Right cardiac atrium (tissue), 5 donors: ENCODE measurements around the gene WNT7B. TPM values are rescaled to one million over a fixed set of nuclear protein-coding genes. Genes with fewer than 3 reads are reported as not detected.

Experiments used
- ATAC-seq, 2 donors: fragments of 200-7000 bp; cut with Tn5 transposase; one replicate each; pipeline versions ENCODE4 v1.8.0 to v1.9.1; 2020; ENCODE audit warnings: moderate library complexity in 2 of 2, mild to moderate bottlenecking in 1 of 2
- DNase-seq, 3 donors: peaks; one replicate each; pipeline ENCODE4 v3.0.0-alpha.2; 2020
- H3K27ac ChIP-seq: one replicate; pipeline ENCODE4 v1.5.1; 2013; ENCODE audit warnings: mild to moderate bottlenecking, low read length, control low read depth, moderate library complexity
- H3K27me3 ChIP-seq: one replicate; pipeline ENCODE4 v1.6.1; 2013; ENCODE audit not compliant: control insufficient read depth, insufficient read depth
- H3K4me1 ChIP-seq: one replicate; pipeline ENCODE4 v1.6.1; 2013; ENCODE audit warnings: low read length; ENCODE audit not compliant: control insufficient read depth, insufficient read depth
- H3K4me3 ChIP-seq: one replicate; pipeline ENCODE4 v1.5.1; 2013; ENCODE audit warnings: low read length, control low read depth
- H3K9me3 ChIP-seq: one replicate; pipeline ENCODE4 v1.6.1; 2013; ENCODE audit warnings: low read length; ENCODE audit not compliant: control insufficient read depth
- WGBS: extraction: QIAGEN DNeasy Blood & Tissue Kit; methylation state at CpG from one replicate; pipeline ENCODE4 v1.1.7; 2013; 5-methylcytosine and 5-hydroxymethylcytosine counted together
- intact Hi-C, 4 donors: fragments of 100-400 bp; cut with DNase I; formaldehyde crosslinking; loops; one replicate each; pipeline versions ENCODE4 v1.11.0 to v1.14.0; 2022 to 2023
- polyA plus RNA-seq: library from polyadenylated mRNA; stranded (reverse); fragments of 200-250 nt; gene quantifications from one replicate; pipeline ENCODE4 v1.2.3, GENCODE V29; 2013
- total RNA-seq, 4 donors: library from RNA; stranded (reverse); fragmentation: NEBNext Ultra II Directional; extraction: Animal tissue kit (Norgen Biotek cat#: 25700); gene quantifications; one replicate each; pipeline ENCODE4 v1.2.1, GENCODE V29; 2021
- donor health status: healthy with polysubstance abuse.
- donor health status: DM: no; HTN: yes; CAD: no.
- donor health status: DM: no; HTN: no; CAD: no.
- donor health status: DM: no; HTN: yes; CAD: no; lungs with severe emphysema.
- donor health status: DM: yes; HTN: yes; CAD: no.

The WNT7B gene
- total and polyA plus RNA-seq, 5 donors: not detected

- 38% methylated on average over 27 of the region's 27 CpGs for WGBS
- no peak overlapping the region for H3K4me3 ChIP-seq
- no peaks in the 10 kb centered on the region for H3K27me3 ChIP-seq
- DNase-seq: peak; percentile 83 to 96 (median 93)
- no peaks in the 10 kb centered on the region for H3K9me3 ChIP-seq
- peak; percentile 32 to 46 for ATAC-seq
- H3K4me1 ChIP-seq: peaks cover 10% of the 10 kb centered on the region
- no peak overlapping the region for H3K27ac ChIP-seq
- intact Hi-C loops: loop anchor here in 3 of 4 donors (2.0 to 10.0 kb wide), 5 partner anchors 122 to 320 kb away; partner anchors contain the start of gene GTSE1 (in 1 of the 3)
Measured at GRCh38 chr22:45994491-45995404, 17.8 kb upstream of the WNT7B start.

GRCh38 chr22:45993841-45994240 is 16.9 kb upstream of the WNT7B start:
- WGBS: 76% methylated on average over 2 of the region's 2 CpGs
- DNase-seq: no peak

GRCh38 chr22:45993143-45993692 is 16.3 kb upstream of the WNT7B start:
- intact Hi-C loops: loop anchor here in 2 of 4 donors (5.0 to 10.0 kb wide), 2 partner anchors 319 to 322 kb away; no protein-coding TSS in a partner anchor

More at GRCh38 chr22:45993841-45994240, 16.9 kb upstream of the WNT7B start:
- Histone ChIP-seq H3K9me3 (no peaks in the 10 kb centered on the region), H3K4me1 (peaks cover 10% of the 10 kb centered on the region), H3K27me3 (no peaks in the 10 kb centered on the region), H3K4me3 (no peak overlapping the region), H3K27ac (no peak overlapping the region)
- intact Hi-C loops: loop anchor here in 2 of 4 donors (2.0 to 10.0 kb wide), 3 partner anchors 123 to 321 kb away; no protein-coding TSS in a partner anchor
- no peak for ATAC-seq

GRCh38 chr22:45992737-45993136 is 15.8 kb upstream of the WNT7B start:
- ATAC-seq (no peak), DNase-seq (peak in 1 of 3 donors; percentile 23)
- WGBS: 89% methylated on average over 3 of the region's 3 CpGs
- H3K4me1 ChIP-seq: peaks cover 6% of the 10 kb centered on the region
- H3K4me3 ChIP-seq: no peak overlapping the region
- H3K27me3 ChIP-seq: no peaks in the 10 kb centered on the region
- H3K9me3 ChIP-seq: no peaks in the 10 kb centered on the region
- intact Hi-C loops: loop anchor here in 2 of 4 donors (5.0 to 10.0 kb wide), 2 partner anchors 320 to 322 kb away; no protein-coding TSS in a partner anchor
- no peak overlapping the region for H3K27ac ChIP-seq

More at GRCh38 chr22:45993143-45993692, 16.3 kb upstream of the WNT7B start:
- ATAC-seq: no peak
- H3K27me3 ChIP-seq: no peaks in the 10 kb centered on the region
- H3K9me3 ChIP-seq: no peaks in the 10 kb centered on the region
- peaks cover 7% of the 10 kb centered on the region for H3K4me1 ChIP-seq
- H3K27ac ChIP-seq: no peak overlapping the region
- H3K4me3 ChIP-seq: no peak overlapping the region
- 94% methylated on average over 5 of the region's 5 CpGs for WGBS
- peak in 2 of 3 donors; percentile 4 to 17 for DNase-seq

GRCh38 chr22:45991098-45991497 is 14.1 kb upstream of the WNT7B start:
- Histone ChIP-seq H3K4me3 (no peak overlapping the region), H3K27me3 (no peaks in the 10 kb centered on the region), H3K4me1 (no peaks in the 10 kb centered on the region), H3K27ac (no peak overlapping the region), H3K9me3 (no peaks in the 10 kb centered on the region)
- WGBS: 59% methylated on average over 7 of the region's 7 CpGs
- no peak for DNase-seq
- no peak for ATAC-seq
- intact Hi-C loops: loop anchor here in 2 of 4 donors (5.0 to 10.0 kb wide), 2 partner anchors 321 to 324 kb away; no protein-coding TSS in a partner anchor

GRCh38 chr22:45987136-45987861 is 10.3 kb upstream of the WNT7B start:
- ATAC-seq: no peak
- Histone ChIP-seq H3K4me3 (no peak overlapping the region), H3K27me3 (no peaks in the 10 kb centered on the region), H3K4me1 (no peaks in the 10 kb centered on the region), H3K27ac (no peak overlapping the region), H3K9me3 (no peaks in the 10 kb centered on the region)
- WGBS: 94% methylated on average over 7 of the region's 7 CpGs
- DNase-seq: no peak
- intact Hi-C loops: no loop called here

- intact Hi-C loops: no loop called here
- Histone ChIP-seq H3K9me3 (no peaks in the 10 kb centered on the region), H3K4me3 (no peak overlapping the region), H3K27ac (no peak overlapping the region), H3K27me3 (no peaks in the 10 kb centered on the region), H3K4me1 (no peaks in the 10 kb centered on the region)
- DNase-seq: peak in 1 of 3 donors; percentile 37
- no peak for ATAC-seq
- WGBS: 80% methylated on average over 1 of the region's 1 CpG
Measured at GRCh38 chr22:45984316-45984916, 7.5 kb upstream of the WNT7B start.

- 74% methylated on average over 5 of the region's 5 CpGs for WGBS
- ATAC-seq (no peak), DNase-seq (no peak)
- intact Hi-C loops: no loop called here
- H3K4me3 ChIP-seq: no peak overlapping the region
- H3K27ac ChIP-seq: no peak overlapping the region
- H3K9me3 ChIP-seq: no peaks in the 10 kb centered on the region
- no peaks in the 10 kb centered on the region for H3K27me3 ChIP-seq
- H3K4me1 ChIP-seq: no peaks in the 10 kb centered on the region
Measured at GRCh38 chr22:45983797-45984196, 6.8 kb upstream of the WNT7B start.

GRCh38 chr22:45980761-45981160 is 3.8 kb upstream of the WNT7B start:
- WGBS: 90% methylated on average over 4 of the region's 4 CpGs
- intact Hi-C loops: no loop called here
- ATAC-seq: no peak

GRCh38 chr22:45980268-45980570 is 3.3 kb upstream of the WNT7B start:
- Histone ChIP-seq H3K4me3 (no peak overlapping the region), H3K27ac (no peak overlapping the region), H3K27me3 (no peaks in the 10 kb centered on the region), H3K9me3 (no peaks in the 10 kb centered on the region), H3K4me1 (no peaks in the 10 kb centered on the region)
- intact Hi-C loops: no loop called here
- ATAC-seq (no peak), DNase-seq (no peak)
- WGBS: 97% methylated on average over 2 of the region's 2 CpGs

More at GRCh38 chr22:45980761-45981160, 3.8 kb upstream of the WNT7B start:
- Histone ChIP-seq H3K27ac (no peak overlapping the region), H3K27me3 (no peaks in the 10 kb centered on the region), H3K4me1 (no peaks in the 10 kb centered on the region), H3K4me3 (no peak overlapping the region), H3K9me3 (no peaks in the 10 kb centered on the region)
- no peak for DNase-seq
